Activated CD4-positive, alpha-beta T cell treated with anti-CD3 and anti-CD28 coated beads, Interleukin-2, amount 50 U/mL, for 4 hours (primary cell): ENCODE results near the gene C20orf204.
"Not testable (repeated sequence)": the region's sequence is repeated elsewhere in the genome, so short reads cannot be mapped to it uniquely, and the experiment has no call there.

ENCODE experiments used
- DNase-seq, 2 experiments: peaks; one replicate each; pipeline ENCODE4 v3.0.0-alpha.2; 2020

The C20orf204 gene

GRCh38 chr20:64084685-64085152, 48.7 kb downstream of the C20orf204 start:
- DNase-seq = no peak

- no peak for DNase-seq
These were observed 50.8 kb downstream of the C20orf204 start for GRCh38 chr20:64086801-64087200.

GRCh38 chr20:64087226-64087825, 51.3 kb downstream of the C20orf204 start:
- not testable (repeated sequence) for DNase-seq

GRCh38 chr20:64088586-64088985, 52.6 kb downstream of the C20orf204 start:
- not testable (repeated sequence) for DNase-seq
